Activated naive CD8-positive, alpha-beta T cell treated with anti-CD3 and anti-CD28 coated beads, Interleukin-2, amount 50 U/mL, for 24 hours (primary cell): ENCODE results near the gene FOXF1.

Experiments used
- ATAC-seq: fragments of 150-1000 bp; cut with Tn5 transposase; one replicate; pipeline ENCODE4 v1.10.0; 2021
- DNase-seq: peaks from one replicate; pipeline ENCODE4 v3.0.0; 2021
- H3K27ac Mint-ChIP-seq: one replicate; pipeline ENCODE4 v1.8.0; 2021; ENCODE audit warnings: mild to moderate bottlenecking, mixed read lengths
- H3K27me3 Mint-ChIP-seq: one replicate; pipeline ENCODE4 v1.8.0; 2021; ENCODE audit warnings: mixed read lengths
- H3K36me3 Mint-ChIP-seq: one replicate; pipeline ENCODE4 v1.8.0; 2021; ENCODE audit warnings: low read depth, mixed read lengths
- H3K4me1 Mint-ChIP-seq: one replicate; pipeline ENCODE4 v1.8.0; 2021; ENCODE audit warnings: mixed read lengths
- H3K4me3 Mint-ChIP-seq: one replicate; pipeline ENCODE4 v1.8.0; 2021; ENCODE audit warnings: mild to moderate bottlenecking, moderate library complexity, mixed read lengths
- H3K9me3 Mint-ChIP-seq: one replicate; pipeline ENCODE4 v1.8.0; 2021; ENCODE audit warnings: mixed read lengths

Gene FOXF1

GRCh38 chr16:86527366-86527765, 17.0 kb downstream of the FOXF1 start:
- Mint-ChIP-seq H3K27me3 (no peaks in the 10 kb centered on the region), H3K27ac (no peak overlapping the region), H3K36me3 (peaks cover 8% of the 10 kb centered on the region), H3K4me1 (no peaks in the 10 kb centered on the region), H3K9me3 (no peaks in the 10 kb centered on the region), H3K4me3 (no peak overlapping the region)
- no peak for ATAC-seq
- DNase-seq = no peak

DNA sequence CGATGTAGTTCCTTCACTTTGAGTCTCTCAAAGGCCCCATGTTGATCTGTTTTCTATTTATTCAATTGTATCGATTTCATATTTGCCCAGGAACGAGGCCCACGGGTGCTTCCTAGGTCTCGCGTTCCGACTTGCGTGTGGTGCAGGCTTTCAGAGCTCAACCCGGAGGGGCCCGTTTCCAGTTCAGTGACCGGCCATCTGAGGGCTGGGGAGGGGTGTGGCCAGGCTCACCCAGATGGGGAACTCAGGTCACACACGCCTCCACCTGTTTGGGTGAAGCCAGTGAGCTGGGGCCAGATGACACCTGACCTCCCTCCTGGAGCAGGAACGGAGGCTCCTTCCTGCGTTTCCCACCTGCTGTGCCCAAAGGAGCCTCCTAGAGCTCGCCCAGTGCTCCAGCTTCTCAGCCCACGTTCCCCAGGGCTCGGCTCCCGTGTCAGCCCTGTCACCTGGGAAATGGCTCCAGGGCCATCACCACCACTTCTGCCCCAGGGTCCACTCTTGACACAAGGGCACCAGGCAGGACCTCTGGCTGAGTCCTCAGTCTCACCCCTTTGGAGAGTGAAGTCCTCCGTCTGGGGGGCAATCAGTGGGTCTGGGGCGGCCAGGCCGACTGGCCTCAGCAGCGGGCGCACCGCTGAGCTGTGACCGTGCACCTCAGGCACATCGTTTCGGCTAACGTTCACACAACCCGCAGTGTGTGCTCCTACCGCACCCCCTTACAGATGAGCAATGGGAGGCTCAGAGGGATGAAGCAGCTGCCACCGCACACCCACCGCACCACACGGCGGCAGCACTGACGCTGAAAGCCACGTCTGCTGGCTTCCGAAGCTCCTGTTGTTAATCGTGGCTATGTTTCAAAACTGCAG, 18.0 kb downstream of the FOXF1 start:
- Mint-ChIP-seq H3K9me3 (no peaks in the 10 kb centered on the region), H3K4me3 (no peak overlapping the region)

DNA sequence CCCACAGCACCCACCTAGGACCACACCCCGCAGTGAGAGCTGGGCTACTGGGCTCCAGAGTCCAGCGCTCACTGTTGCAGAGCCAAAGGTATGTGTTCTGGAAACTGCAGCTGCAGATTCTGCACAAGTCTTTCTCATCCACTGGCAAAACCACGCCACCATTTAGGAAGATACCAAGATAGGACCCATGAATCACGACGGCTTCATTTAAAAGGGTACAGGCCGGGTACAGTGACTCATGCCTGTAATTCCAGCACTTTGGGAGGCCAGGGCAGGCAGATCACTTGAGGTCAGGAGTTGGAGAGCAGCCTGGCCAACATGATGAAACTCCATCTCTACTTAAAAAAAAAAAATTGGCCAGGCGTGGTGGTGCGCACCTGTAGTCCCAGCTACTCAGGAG, 18.8 kb downstream of the FOXF1 start:
- Mint-ChIP-seq H3K9me3 (no peaks in the 10 kb centered on the region), H3K4me1 (no peaks in the 10 kb centered on the region), H3K27me3 (no peaks in the 10 kb centered on the region), H3K4me3 (no peak overlapping the region), H3K36me3 (peaks cover 8% of the 10 kb centered on the region), H3K27ac (no peak overlapping the region)
- DNase-seq (no peak), ATAC-seq (no peak)

More for the DNA sequence above, 18.0 kb downstream of the FOXF1 start:
- H3K27me3 Mint-ChIP-seq = no peaks in the 10 kb centered on the region
- ATAC-seq (no peak), DNase-seq (no peak)
- H3K4me1 Mint-ChIP-seq = no peaks in the 10 kb centered on the region
- H3K27ac Mint-ChIP-seq = no peak overlapping the region
- H3K36me3 Mint-ChIP-seq = peaks cover 8% of the 10 kb centered on the region

DNA sequence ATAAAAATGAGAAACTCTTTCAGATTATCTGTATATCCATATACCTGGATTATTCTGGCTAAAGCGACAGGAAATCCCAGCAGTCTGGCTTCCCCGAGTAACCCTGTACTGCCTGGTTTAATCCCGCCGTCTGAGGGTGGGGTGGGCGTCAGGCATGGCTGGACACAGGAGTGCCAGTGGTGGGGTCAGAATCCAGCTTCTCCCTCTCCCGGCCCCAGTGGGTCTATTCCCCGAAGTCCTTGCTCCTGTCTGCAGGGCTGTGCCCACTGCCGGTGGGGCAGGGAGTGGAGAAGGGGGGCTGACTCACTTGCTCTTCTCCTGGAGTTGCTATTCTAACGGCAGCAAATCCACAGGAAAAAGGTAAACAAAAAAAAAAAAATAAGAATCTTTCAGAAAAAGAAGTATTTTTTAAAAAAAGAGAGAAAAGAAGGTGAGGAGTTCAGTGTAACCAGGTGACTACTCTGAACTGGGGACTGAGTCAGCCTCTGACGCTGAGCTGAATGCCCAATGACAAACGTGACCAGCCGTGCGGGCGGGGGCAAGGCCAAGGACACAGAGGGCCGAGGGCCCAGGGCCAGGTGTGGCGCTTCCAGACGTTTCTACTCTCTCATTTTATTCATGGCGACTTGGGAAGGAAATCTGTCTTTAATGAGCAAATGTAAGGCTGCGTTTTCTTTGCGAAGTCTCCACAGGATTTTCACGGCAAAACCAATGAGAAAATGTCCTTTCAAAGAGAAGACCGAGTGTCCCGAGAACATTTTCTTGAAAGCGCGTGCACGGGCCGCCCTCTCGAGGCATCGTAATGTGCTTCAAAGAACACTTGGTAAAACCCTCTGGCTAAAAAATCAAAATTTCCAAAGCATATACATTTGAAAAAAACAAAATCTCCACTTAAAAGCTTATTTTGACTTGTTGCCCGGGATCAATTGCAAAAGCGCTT, 20.2 kb downstream of the FOXF1 start:
- peaks cover 8% of the 10 kb centered on the region for H3K36me3 Mint-ChIP-seq
- H3K27ac Mint-ChIP-seq = no peak overlapping the region
- no peaks in the 10 kb centered on the region for H3K9me3 Mint-ChIP-seq
- H3K27me3 Mint-ChIP-seq = no peaks in the 10 kb centered on the region
- no peak for ATAC-seq
- no peaks in the 10 kb centered on the region for H3K4me1 Mint-ChIP-seq
- no peak overlapping the region for H3K4me3 Mint-ChIP-seq
- no peak for DNase-seq

DNA sequence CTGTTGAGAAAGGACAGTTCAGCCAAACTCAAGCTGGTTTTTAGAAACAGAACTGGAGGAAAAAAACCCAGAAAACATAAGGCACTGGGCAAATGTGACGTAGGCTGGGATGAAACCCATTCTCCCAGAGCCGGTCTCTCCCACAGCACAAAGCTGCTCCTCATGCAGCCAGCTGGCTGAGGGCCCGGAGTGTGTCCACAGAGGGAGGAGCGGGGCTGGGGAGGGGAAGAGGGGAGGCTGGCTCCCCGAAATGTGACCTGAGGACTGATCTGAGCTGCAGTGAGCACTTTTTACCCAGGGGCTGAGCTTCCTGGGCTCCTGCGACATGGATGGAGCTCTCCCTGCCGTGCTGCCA, 20.8 kb downstream of the FOXF1 start:
- ATAC-seq = no peak
- Mint-ChIP-seq H3K4me3 (no peak overlapping the region), H3K27me3 (no peaks in the 10 kb centered on the region), H3K36me3 (peaks cover 8% of the 10 kb centered on the region), H3K4me1 (no peaks in the 10 kb centered on the region), H3K27ac (no peak overlapping the region), H3K9me3 (no peaks in the 10 kb centered on the region)
- no peak for DNase-seq

- H3K4me3 Mint-ChIP-seq = no peak overlapping the region
- no peaks in the 10 kb centered on the region for H3K4me1 Mint-ChIP-seq
- H3K27ac Mint-ChIP-seq = no peak overlapping the region
- no peaks in the 10 kb centered on the region for H3K9me3 Mint-ChIP-seq
- no peaks in the 10 kb centered on the region for H3K27me3 Mint-ChIP-seq
- ATAC-seq (no peak), DNase-seq (no peak)
- peaks cover 8% of the 10 kb centered on the region for H3K36me3 Mint-ChIP-seq
Measured at GRCh38 chr16:86531641-86532525, 21.6 kb downstream of the FOXF1 start.

- DNase-seq (no peak), ATAC-seq (no peak)
- no peaks in the 10 kb centered on the region for H3K27me3 Mint-ChIP-seq
- no peaks in the 10 kb centered on the region for H3K4me1 Mint-ChIP-seq
- no peaks in the 10 kb centered on the region for H3K9me3 Mint-ChIP-seq
- H3K4me3 Mint-ChIP-seq = no peak overlapping the region
- H3K36me3 Mint-ChIP-seq = peaks cover 11% of the 10 kb centered on the region
- no peak overlapping the region for H3K27ac Mint-ChIP-seq
Measured at GRCh38 chr16:86532526-86532815, 22.1 kb downstream of the FOXF1 start.

DNA sequence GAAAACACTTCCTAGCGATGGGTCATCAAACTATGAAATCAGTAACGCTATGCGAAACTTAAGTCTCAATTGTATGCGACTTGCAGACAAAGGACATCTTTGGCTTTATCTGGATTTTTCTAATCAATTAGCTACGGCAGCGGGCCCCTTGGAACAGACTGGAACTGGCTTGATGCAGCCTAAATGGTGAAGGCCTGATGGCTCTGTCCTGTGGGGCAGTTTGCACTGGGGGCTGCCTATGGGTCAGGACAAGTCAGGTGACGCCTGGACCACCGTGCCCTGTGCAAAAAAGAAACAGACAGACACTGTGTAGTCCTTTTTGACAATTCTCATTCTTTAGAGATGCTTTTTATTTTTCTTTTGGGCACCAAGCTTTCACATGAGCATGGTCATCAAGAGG, 22.7 kb downstream of the FOXF1 start:
- Mint-ChIP-seq H3K27ac (no peak overlapping the region), H3K27me3 (no peaks in the 10 kb centered on the region), H3K4me3 (no peak overlapping the region), H3K9me3 (no peaks in the 10 kb centered on the region), H3K4me1 (no peaks in the 10 kb centered on the region), H3K36me3 (peaks cover 13% of the 10 kb centered on the region)
- ATAC-seq = no peak
- no peak for DNase-seq

- Mint-ChIP-seq H3K4me3 (no peak overlapping the region), H3K36me3 (peaks cover 11% of the 10 kb centered on the region), H3K27me3 (no peaks in the 10 kb centered on the region), H3K9me3 (no peaks in the 10 kb centered on the region), H3K4me1 (no peaks in the 10 kb centered on the region), H3K27ac (no peak overlapping the region)
- DNase-seq (no peak), ATAC-seq (no peak)
Measured at GRCh38 chr16:86533767-86534351, 23.5 kb downstream of the FOXF1 start.

GRCh38 chr16:86534779-86535615, 24.7 kb downstream of the FOXF1 start:
- Mint-ChIP-seq H3K27ac (no peak overlapping the region), H3K27me3 (no peaks in the 10 kb centered on the region), H3K36me3 (peaks cover 11% of the 10 kb centered on the region), H3K4me1 (no peaks in the 10 kb centered on the region), H3K4me3 (no peak overlapping the region), H3K9me3 (no peaks in the 10 kb centered on the region)
- ATAC-seq = no peak
- DNase-seq = no peak

DNA sequence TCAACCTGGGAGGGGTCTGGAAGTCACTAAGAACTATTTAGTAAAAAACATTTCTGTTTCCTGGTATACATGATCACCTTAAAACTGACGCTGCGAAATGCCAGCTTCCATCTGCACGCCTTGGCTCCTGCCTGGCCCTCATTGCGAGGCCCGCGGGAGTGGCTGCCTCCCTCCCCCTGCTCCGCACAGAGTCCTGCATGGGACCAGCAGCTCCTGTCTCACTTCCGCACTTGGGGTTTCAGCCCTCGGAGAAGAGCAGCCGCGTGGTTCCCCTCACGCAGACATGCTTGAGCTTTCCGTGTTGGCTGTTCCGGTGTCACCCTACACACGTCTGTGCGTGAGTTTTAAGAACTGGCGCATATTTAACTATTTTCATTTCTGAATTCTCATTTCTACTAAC, 26.3 kb downstream of the FOXF1 start:
- Mint-ChIP-seq H3K9me3 (no peaks in the 10 kb centered on the region), H3K27ac (no peak overlapping the region), H3K4me3 (no peak overlapping the region), H3K36me3 (peaks cover 16% of the 10 kb centered on the region), H3K4me1 (no peaks in the 10 kb centered on the region), H3K27me3 (no peaks in the 10 kb centered on the region)
- ATAC-seq (no peak), DNase-seq (no peak)

GRCh38 chr16:86537486-86537885, 27.2 kb downstream of the FOXF1 start:
- no peak overlapping the region for H3K27ac Mint-ChIP-seq
- no peaks in the 10 kb centered on the region for H3K27me3 Mint-ChIP-seq
- no peaks in the 10 kb centered on the region for H3K4me1 Mint-ChIP-seq
- ATAC-seq (no peak), DNase-seq (no peak)
- peaks cover 20% of the 10 kb centered on the region for H3K36me3 Mint-ChIP-seq
- H3K9me3 Mint-ChIP-seq = no peaks in the 10 kb centered on the region
- H3K4me3 Mint-ChIP-seq = no peak overlapping the region

DNA sequence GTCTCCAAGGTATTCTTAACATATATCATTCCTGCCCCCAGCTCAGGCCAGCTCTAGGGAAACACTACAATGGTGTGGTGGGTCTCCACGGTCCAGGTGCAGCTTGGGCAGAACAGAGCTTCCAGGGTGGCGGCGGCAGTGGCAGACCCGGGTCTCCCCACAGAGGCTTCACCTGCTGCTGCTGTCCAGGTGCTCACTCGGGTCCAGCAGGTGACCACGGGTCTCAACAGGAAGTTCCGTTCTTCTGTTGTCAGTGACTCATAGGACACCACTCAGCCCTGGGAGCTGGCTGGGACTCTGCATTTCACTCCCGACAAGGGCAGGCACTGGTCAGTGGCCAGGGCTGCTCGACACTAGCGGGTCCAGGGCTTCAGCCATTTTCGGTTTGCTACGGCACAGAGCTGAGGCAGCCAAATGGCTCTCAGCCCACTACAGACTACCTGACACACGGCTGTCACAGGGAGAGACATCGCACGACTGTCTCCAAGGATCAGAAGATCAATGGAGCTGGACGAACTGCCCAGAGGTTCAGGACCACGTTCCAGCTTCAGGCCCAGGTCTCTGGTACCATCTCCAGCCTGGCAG, 28.0 kb downstream of the FOXF1 start:
- Mint-ChIP-seq H3K4me3 (no peak overlapping the region), H3K4me1 (no peaks in the 10 kb centered on the region), H3K9me3 (no peaks in the 10 kb centered on the region), H3K27me3 (no peaks in the 10 kb centered on the region), H3K36me3 (peaks cover 23% of the 10 kb centered on the region), H3K27ac (no peak overlapping the region)
- ATAC-seq (no peak), DNase-seq (no peak)
